Fibroblast of pulmonary artery (primary cell): Measurements from ENCODE around the gene DKK3.

Experiments
- DNase-seq: peaks from one replicate; pipeline ENCODE4 v3.0.0-alpha.2; 2010; ENCODE audit warnings: low read depth
- H3K4me3 ChIP-seq: replicated peaks from 2 replicates; pipeline ENCODE4 v1.5.1; 2011; ENCODE audit warnings: low read depth, mild to moderate bottlenecking, control low read depth, low read length, moderate library complexity
- CTCF ChIP-seq: IDR thresholded peaks from 2 replicates; pipeline ENCODE4 v1.5.1; 2011; ENCODE audit warnings: mild to moderate bottlenecking, control low read depth, low read length, inconsistent platforms; ENCODE audit errors: missing control alignments

The DKK3 gene

DNA sequence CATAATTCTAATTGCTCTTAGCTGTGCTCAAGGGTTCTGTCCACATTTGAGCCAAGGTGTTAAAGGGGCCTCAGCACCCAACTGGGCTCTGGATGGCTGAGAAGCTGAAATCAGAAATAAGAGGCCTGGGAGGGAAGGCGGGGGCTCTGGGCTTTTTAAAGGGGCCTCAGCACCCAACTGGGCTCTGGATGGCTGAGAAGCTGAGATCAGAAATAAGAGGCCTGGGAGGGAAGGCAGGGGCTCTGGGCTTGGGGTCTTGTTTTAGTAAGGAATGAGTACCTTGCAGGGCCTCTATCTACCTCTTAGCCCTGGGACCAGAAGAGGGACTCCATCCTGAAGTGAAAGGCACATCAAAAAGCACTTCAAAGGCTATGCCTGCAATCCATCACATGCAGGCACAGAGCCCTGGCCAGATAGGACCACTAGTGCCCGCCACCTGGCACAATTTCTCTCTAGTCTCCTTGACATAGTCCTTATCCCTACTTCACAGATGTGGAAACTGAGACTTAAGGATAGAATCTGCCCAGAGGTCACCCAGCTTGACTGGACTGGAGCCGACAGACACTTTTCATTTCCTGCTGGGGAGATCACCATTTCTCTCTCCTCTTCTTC, 35.6 kb downstream of the DKK3 start:
- DNase-seq, result no peak
- H3K4me3 ChIP-seq, result no peak overlapping the region
- no peak for TF ChIP-seq CTCF

DNA sequence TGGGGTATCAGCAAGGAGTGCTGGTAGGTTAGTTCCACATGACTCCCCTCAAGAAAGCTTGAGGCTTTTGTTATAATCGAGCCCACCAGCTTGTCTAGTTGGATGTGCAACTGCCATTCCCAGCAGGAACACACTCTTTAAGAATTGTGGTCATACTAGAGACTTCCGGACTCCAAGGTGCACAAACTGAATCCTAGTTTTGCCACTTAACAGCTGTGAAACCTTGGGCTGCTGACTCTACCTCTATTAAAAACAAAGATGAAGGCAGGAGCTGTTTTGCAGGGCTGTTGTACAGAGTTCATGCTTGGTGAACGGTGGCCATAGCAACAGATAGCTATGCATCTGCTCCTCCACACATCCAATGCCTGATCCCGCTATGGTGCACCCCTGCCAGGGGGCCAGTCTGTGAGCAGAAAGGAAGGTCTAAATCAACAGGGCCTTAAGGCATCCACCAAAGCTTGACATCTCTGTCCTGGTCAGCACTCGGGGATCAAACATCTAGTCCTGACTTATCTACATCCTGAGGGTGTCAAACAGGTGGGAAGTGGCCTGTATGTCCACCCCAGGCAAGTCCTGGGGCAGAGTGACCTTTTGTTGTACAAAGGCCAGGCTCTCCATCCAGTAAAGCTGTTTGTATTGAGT, 36.4 kb downstream of the DKK3 start:
- no peak for DNase-seq
- TF ChIP-seq CTCF, result no peak
- no peak overlapping the region for H3K4me3 ChIP-seq

DNA sequence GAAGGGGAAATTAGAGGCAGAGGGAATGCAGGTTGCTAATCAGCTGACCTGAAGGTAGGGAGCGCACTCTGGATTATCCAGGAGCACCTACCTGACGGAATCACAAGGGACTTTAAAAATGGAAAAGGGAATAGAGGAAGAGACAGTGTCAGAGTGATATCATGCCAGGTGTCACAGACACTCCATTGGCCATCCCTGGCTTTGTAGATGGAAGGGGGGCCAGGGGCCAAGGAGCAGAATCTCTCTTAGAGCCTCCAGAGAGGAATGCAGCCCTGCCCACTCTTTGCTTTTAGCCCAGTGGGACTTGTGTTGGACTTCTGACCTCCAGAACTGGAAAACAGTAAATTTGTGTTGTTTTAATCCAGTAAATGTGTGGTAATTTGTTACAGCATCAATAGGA, 37.9 kb downstream of the DKK3 start:
- no peak for TF ChIP-seq CTCF
- no peak for DNase-seq

DNA sequence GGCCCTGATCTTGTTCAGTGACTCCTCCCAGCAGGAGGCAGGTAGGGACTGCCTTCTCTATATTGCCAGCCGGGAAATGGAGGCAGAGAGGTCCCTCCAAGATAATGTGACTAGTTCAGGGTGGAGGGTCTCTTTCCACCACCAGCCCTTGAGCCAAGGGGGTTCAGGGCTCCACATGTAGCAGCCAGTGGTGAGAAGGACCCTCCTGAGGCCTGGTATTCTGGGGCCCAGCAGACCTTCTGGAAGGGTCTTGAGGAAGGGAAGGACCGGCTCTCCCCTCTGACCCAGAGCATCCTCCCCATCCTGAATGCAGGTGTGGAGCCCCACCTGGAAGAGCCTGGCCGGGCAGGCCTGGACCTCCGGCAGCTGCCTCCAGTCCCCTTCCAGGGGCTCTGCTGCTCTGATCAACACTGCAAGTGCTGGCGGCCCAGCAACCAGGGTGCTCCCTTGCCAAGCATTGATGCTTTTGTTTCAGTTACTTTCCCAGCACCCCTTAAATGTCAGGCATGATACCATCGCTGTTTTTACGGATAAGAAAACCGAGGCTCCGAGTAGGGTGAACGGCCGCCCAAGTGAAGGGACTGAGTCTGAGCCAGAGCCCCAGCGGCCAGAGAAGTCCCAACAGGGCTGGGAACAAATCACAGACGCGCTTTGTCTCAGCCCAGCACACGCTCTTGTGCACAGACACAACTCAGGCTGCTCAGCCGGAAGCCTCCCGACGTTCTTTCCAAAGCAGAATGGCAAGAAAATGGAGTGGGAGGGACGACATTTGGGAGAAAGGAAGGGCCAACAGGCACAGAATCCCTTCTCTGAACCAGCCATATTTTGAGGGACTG, 38.8 kb downstream of the DKK3 start:
- no peak for TF ChIP-seq CTCF
- DNase-seq, result no peak
- no peak overlapping the region for H3K4me3 ChIP-seq

More for the DNA sequence above, 37.9 kb downstream of the DKK3 start:
- no peak overlapping the region for H3K4me3 ChIP-seq

GRCh38 chr11:11968511-11969280, 39.7 kb downstream of the DKK3 start:
- no peak for TF ChIP-seq CTCF
- no peak for DNase-seq

GRCh38 chr11:11967669-11968510, 40.5 kb downstream of the DKK3 start:
- DNase-seq, result no peak
- H3K4me3 ChIP-seq, result no peak overlapping the region
- no peak for TF ChIP-seq CTCF

More at GRCh38 chr11:11968511-11969280, 39.7 kb downstream of the DKK3 start:
- H3K4me3 ChIP-seq, result no peak overlapping the region
